ENCODE data around the gene DRGX.

- TF ChIP-seq CTCF (IDR thresholded peaks at IDR 0.05) (no peak), ZFX (IDR thresholded peaks at IDR 0.05; ENCODE audit: borderline replicate concordance) (no peak)
Measured at GRCh38 chr10:49323171-49323895, 72.6 kb downstream of the DRGX start.
